AG04450 (cell line): ENCODE results near the gene FBXW5. TPM values are rescaled to one million over a fixed set of nuclear protein-coding genes. Genes with fewer than 3 reads are reported as not detected.

Experiments used
- CTCF ChIA-PET: fragments of 300-600, 350-600 bp; formaldehyde crosslinking; extraction: SDS; loops from one replicate; lab custom pipeline; 2022; ENCODE audit warnings: antibody characterized with exemption, inconsistent platforms; lab: Charles Lee
- POLR2A ChIA-PET: fragments of 350-600 bp; formaldehyde crosslinking; extraction: SDS; loops from one replicate; lab custom pipeline; 2021; ENCODE audit warnings: antibody characterized with exemption, inconsistent platforms; lab: Yijun Ruan, JAX
- DNase-seq: peaks from one replicate; pipeline ENCODE4 v3.0.0-alpha.2; 2011; ENCODE audit warnings: low read depth, low spot score
- H3K27ac ChIP-seq: one replicate; pipeline ENCODE4 v1.5.1; 2012; ENCODE audit warnings: low read depth, low read length, control low read depth
- H3K27me3 ChIP-seq: one replicate; pipeline ENCODE4 v1.6.0; 2012; ENCODE audit warnings: low read length; ENCODE audit not compliant: control insufficient read depth, insufficient read depth
- H3K4me3 ChIP-seq: 2 replicates; pipeline ENCODE4 v1.5.1; 2011; ENCODE audit warnings: mild to moderate bottlenecking, low read depth, low read length, control low read depth
- H3K9me3 ChIP-seq: 2 replicates; pipeline ENCODE4 v1.5.1; 2012; ENCODE audit warnings: low read length; ENCODE audit not compliant: control insufficient read depth, insufficient read depth
- CTCF ChIP-seq: IDR thresholded peaks from 2 replicates; pipeline ENCODE4 v1.5.1; 2011; ENCODE audit warnings: low read depth, low read length, control low read depth, inconsistent platforms
- polyA plus RNA-seq: library from polyadenylated mRNA; depleted of rRNA; stranded (reverse); fragments of >200 nt; gene quantifications from 2 replicates; pipeline ENCODE4 v1.2.3, GENCODE V29; 2011

Gene FBXW5
- polyA plus RNA-seq, 1 experiment: 31.2 TPM

GRCh38 chr9:136920734-136921231, 23.8 kb downstream of the FBXW5 start:
- TF ChIP-seq CTCF: no peak
- Histone ChIP-seq H3K4me3 (no peak overlapping the region), H3K9me3 (no peaks in the 10 kb centered on the region; the same call in 1 of the 2 replicates), H3K27ac (no peak overlapping the region), H3K27me3 (no peaks in the 10 kb centered on the region)
- CTCF ChIA-PET: interaction anchor here (0.9 kb wide), 1 partner anchor 108 kb away, joined by 3 read pairs; no protein-coding TSS in a partner anchor
- DNase-seq: no peak
- POLR2A ChIA-PET: interaction anchor here (0.5 kb wide), 1 partner anchor 11 kb away, joined by 6 read pairs; no protein-coding TSS in a partner anchor

- Histone ChIP-seq H3K27me3 (no peaks in the 10 kb centered on the region), H3K9me3 (no peaks in the 10 kb centered on the region; the same call in 1 of the 2 replicates), H3K27ac (no peak overlapping the region), H3K4me3 (no peak overlapping the region)
- TF ChIP-seq CTCF: no peak
- POLR2A ChIA-PET: no interaction called here
- CTCF ChIA-PET: interaction anchor here (0.9 kb wide), 1 partner anchor 109 kb away, joined by 3 read pairs; no protein-coding TSS in a partner anchor
- DNase-seq: no peak
These were observed 24.5 kb downstream of the FBXW5 start for GRCh38 chr9:136920069-136920468.

GRCh38 chr9:136917902-136918301, 26.6 kb downstream of the FBXW5 start:
- Histone ChIP-seq H3K27me3 (no peaks in the 10 kb centered on the region), H3K9me3 (no peaks in the 10 kb centered on the region; the same call in 1 of the 2 replicates), H3K4me3 (no peak overlapping the region), H3K27ac (no peak overlapping the region)
- CTCF ChIA-PET: no interaction called here
- POLR2A ChIA-PET: no interaction called here
- no peak for DNase-seq
- TF ChIP-seq CTCF: no peak

GRCh38 chr9:136916330-136917184, 28.0 kb downstream of the FBXW5 start:
- no peak for TF ChIP-seq CTCF
- Histone ChIP-seq H3K27ac (no peak overlapping the region), H3K9me3 (no peaks in the 10 kb centered on the region; the same call in 1 of the 2 replicates), H3K4me3 (no peak overlapping the region), H3K27me3 (no peaks in the 10 kb centered on the region)
- ChIA-PET CTCF (no interaction called here), POLR2A (no interaction called here)
- DNase-seq: no peak
